NAMALWA (cell line): Measurements from ENCODE around the gene ARID5A.
A peak's percentile ranks its signal among the peaks of the same experiment; 100 is the strongest.

ENCODE experiments used
- DNase-seq: peaks from one replicate; pipeline ENCODE4 v3.0.0-alpha.2; 2015; ENCODE audit warnings: low spot score

Gene ARID5A

DNA sequence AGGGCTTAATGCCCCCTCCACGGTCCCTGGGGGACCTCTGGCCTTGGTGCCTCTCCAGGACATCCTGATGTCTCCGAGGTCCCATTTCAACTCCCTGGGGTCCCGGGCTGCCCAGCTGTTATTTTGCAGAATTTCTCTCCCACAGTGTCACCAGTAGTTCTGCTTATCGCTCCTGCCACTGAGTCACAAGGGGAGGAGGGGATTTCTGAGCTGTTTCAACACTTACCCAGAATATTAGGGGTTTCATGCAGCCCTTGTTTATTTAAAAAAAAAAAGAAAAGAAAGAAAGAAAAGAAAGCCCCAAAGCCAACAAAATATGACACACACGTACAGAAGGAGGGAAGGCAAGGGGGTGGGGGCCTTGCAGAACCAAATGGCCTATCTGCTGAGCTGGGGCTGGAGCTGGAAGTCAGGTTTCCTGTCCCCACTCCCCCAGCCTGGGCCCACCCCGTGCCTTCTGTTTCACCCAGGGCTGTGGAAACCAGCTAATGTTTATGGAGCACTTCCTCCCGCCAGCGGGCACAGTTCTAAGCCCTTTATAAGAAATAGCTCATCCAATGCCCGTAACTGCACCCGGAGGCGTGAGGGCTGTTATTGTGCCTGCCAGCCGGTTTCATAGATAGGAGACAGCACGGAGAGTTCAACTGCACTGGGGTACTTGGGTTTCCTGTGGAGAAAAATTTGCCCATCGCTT lies 8.4 kb upstream of the ARID5A start:
- DNase-seq: peak; percentile 26

DNA sequence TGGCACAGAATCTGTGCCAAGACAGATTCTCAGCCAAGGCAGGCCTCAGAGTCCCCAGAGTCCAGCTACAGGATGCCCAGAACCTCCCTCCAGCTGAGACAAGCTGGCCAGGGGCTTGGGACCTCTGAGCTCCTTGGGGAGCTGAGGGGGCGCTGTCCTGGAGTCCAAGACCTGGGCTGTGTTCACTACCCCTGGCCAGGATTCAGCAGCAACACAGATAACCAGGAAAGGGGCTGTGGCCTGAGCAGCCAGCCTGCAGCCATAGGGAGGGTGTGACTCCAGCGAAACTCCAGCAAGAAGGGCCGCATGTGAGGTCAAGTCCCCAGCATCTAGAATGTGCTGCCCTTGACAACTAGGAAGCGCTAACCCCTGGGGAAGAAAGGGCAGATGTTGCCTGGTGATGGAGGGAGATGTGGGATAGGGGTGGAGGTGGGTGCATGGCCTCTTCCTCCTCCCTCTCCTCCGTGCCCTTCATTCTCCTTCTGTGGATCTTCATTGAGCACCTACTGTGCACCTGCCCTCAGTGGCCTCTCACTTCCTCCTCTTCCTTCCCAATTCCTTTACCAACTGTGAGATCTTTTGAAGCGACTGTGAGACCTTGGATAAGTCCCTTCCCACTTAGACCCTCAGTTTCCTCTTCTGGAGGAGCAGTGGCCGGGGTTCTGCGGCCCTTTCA lies 7.7 kb upstream of the ARID5A start:
- DNase-seq: no peak

DNA sequence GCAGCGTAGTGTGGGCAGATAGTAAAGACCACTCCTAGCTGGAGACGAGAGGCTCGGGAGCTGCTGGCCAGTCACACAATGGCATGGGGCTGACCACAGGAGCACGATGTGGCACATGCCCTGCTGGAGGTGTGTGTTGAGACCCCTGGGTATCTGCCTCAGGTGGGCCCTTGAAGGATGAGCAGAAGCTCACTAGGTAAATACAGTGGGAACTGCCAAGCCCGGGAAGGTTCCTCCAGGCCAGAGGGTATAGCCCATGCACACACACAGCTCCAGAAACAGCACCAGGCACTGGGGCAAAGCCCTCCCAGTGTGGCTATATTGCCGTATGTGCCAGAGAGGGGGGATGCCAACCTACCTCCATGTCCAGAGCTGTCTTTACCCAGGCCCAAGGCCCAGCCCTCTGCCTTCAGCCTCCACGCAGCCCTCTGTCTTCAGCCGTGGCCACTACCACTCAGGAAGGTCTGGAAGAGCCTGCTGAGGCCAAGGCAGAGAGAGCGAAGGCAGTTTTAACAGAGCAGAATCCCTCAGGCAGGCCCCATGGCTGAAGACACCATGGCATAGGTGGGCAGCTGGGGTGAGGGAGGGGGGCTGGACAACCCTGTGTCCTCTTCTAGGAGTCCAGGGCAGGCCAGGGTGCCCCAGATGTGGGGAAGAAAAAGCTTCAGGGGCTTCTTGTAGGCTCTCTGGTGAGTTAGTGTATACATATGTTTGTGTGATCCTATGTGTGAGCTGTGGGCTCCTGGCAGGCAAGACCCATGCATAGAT lies 7.0 kb upstream of the ARID5A start:
- no peak for DNase-seq

DNA sequence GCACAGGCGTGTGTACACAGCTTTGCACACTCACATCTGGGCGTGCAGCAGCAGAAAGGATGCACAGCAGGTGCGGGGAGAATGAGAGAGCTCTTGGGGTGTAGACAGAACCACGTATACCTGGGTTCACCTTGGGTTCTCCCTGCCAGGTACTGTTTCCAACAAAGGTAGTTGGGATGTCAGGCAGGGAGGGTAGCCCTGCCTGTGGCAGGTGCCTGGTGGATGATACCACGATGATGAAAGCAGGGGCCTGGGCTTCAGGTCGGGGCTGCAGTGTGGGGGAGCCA lies 6.5 kb upstream of the ARID5A start:
- no peak for DNase-seq

DNA sequence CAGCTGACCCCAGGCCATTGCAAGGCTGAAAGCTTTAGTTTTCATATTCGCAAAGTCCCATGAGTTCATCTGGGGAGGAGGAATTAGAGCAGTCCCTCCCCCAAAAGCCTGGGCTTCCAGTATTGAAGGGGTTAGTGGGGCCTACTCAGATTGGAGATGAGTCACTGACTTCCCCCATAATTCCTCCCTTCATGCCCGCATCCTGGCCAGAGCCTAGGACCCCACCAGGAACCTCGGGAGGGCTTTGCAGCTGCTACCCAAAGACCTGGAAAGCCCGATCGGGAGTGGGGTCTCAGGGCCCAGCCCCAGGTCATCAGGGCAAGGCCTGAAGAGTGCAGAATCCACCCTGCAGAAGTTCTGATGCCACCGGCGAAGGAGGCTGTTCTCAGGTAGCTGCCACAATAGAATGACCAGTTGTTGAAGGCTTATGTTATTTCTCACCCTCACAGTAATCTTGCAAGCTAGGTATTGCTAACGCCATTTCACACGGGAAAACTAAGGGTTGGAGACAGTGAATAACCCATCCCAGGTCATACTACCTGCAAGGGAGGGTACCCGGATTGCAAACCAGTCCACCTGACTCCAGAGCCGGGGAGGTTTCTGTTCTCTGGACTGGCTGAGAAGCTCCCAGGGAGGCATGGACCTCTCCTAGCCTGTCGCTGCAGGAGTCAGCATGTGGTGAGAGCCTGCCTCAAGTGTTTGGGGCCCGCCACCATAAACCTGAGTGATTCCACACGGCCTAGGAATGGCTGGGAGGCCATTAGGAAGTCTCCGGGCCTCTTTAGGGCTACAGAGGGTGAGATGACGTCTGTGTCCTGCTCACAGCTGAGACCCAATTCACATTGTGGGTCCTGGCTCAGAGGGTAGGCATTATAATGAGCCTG lies 5.8 kb upstream of the ARID5A start:
- DNase-seq: no peak

DNA sequence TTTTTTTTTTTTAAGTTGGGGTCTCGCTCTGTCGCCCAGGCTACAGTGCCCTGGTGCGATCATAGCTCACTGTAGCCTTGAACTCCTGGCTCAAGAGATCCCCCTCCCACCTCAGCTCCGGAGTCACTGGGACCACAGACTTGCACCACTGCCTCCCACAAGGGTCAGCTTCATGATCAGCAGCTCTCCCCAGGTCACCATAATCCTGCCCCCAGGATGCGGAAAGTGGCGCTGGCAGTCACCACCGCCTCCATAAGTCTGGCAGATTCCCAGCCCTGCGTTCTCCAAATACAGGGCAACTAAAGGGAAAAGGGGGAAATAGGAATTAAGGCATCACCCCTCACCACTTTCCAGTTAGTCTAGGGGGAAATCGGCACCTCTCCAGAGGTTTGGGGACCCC lies 5.2 kb upstream of the ARID5A start:
- no peak for DNase-seq

DNA sequence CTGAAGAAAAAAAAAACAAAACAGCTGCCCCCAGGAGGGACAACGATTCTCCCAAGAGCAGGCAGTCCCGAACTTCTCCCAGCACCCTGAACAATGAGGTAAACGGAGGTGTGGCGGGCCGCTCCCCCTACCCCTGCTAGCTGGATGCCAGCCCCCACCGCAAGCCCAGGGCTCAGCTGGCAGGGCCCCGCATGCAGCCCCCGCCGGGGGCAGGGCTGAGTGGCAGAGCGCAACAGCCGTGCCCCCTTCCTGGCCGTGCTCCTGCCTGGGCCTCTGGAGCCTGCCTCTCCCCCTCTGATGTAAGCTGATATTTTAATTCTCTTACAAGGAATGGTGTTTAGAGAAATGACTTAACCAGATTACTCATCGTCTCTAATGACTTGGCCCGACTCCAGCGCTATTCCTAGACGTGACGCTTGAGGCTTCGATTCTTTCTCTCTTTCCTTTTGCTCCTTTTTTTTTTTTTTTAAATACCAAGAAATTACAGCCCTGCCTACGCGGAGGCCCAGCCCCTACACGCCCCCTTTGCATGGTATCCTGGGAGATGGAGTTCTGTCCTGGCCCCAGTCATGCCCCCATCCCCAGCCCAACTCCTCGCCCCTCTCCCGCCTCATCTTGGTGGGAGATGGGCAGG lies 4.6 kb upstream of the ARID5A start:
- no peak for DNase-seq

DNA sequence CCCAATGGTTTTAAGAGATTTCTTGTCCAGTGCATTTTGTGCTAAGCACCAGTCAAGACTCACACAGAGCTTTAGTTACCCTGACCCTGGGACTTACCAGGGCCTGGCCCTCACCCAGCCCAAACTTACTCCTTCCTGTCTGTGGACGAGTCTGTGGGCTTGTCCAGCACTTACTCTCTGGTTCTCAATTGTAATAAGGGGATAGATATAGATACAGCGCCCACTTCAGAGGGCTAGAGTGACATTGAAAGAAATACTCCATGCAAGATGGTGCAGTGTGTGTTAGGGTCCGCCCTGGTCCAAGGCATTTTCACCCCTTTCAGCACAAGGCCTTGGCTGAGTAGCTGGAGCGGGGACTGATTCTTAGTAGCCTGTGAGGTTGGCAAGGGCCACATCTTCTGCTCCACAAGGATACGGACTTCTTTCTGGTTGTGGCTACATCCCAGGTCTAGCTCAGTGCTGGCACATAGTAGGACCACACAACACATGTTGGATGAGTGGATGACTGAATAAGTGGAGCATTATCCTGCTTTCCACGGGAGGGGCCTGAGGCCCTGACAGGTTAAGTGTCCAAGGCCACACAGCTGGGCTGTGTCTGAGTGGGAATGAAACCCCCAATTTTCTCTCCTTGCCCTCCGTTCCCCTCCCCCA lies 3.8 kb upstream of the ARID5A start:
- no peak for DNase-seq

DNA sequence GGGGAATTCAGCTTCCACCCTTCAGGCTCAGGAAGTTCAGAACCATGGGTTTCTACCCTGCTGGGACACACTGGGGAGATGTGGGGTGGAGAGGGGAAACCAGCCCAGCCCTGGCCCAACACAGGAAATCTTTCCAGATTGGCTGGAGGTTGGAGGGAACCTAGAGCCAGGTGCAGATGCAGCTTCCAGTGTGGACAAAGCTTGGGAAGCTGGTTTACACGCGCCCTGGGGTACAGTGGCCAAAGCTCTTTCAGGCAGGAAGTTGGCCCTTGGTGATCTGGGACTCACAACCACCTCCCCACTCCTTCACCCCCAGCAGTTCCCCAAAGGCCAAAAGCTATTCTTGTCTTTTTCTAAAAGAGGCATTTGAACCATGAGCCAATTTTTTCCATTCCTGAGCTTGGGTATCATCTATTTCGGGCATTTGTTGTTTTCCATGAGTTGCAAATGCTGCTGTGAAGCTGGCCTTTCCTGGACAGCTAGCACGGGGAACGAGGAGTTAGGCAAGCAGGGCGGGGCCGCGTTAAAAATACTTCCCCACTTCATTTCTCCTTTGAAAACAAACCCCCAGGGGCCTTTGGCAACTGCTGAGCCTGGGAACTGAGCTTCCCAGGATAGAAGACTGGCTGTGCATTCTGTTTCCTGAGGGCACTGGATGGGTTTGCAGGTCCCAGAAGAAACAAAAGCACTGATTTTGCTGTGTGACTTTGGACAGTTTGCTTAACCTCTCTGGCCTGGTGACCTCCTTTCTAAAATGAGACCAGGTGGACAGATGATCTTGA lies 3.1 kb upstream of the ARID5A start:
- no peak for DNase-seq

DNA sequence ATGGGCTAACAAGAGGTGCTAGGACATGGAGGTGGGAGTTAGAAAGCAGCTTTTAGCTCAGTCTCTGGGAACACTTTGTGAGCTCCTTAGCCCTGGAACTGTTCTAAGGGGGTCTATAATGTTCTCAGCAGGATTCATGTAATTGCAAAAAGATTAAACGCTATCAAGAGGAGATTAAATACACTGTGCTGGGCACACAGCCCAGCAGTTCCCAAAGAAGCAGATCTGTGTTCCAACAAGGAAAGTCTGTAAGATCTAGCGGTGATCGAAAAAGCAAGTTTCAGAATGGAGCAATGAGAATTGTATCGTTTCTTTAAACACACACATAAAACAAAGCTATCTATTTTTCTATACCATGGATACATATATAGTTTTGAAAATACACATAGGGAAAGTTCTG lies 2.4 kb upstream of the ARID5A start:
- no peak for DNase-seq

DNA sequence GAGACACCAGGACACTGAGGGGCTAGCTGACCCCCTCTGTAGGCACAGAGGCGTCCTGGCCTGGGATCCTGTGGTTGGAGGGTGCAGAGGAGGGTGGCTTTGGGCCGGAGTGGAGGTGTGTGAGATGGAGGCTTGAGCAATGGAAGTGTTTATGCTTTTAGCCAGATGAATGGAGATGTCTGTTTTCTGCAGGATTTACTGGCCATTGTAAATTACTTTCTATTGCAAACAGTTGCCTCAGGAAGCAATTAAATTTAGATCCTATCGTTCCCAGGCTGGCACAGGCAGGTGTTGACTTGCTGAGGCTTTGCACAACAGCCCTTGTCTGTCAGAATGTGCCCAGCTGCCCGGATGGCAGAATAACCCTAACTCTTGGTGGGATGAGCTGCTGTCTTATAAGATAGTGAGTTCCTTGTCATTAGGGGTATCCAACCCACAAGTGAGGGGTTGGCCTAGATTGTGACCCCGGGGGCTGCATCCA lies 1.8 kb upstream of the ARID5A start:
- DNase-seq: no peak

DNA sequence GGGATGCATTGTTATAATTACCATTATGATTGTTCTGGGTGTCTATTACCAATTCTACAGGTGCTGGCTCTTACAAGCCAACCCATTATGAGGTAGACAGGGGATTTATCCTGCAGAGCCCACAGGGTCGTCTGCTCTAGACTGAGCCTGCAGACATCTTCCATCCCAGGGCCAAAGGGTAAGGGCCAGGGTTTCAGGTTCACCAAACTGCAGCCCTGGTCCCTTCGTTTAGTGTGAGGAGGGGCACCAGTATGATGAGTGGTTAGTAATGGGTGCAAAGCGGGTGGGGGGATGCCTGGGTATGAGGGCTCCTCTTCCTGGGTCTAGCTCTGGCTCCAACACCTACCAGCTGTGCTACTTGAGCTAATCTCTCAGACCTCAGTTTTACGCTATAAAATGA lies 1.2 kb upstream of the ARID5A start:
- no peak for DNase-seq

DNA sequence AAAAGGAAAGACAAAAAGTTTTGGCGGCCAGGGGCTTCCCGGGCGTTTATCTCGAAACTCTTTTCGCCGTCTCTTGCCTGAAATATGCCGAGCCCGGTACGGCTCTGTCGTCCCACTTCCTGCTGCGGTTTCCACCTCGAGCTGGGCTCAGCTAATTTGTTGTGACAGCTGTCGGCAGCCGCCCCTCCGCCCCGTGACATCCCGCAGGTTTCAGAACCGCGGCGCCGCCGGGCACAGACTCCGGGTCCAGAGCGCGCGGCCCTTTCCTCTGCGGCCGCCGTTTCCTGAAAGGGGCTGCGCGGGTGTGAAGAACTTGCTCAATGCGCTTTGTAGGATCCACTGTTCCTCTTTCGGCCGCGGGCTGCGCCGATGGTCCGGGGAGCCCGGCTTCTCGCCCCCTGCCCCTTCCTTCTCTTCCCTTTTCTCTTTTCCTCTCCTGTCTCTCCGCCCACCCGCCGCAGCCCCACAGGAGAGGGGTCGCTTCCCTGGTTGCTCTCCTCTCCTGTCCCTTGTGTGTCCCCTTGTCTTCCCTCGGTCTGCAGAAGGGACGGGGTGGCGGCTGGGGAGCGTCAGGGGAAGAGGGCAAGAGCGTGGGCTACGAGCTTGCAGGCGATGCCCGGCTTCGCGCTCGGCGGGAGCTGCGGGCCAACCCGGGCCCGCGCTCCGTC lies 648 bp downstream of the ARID5A start:
- DNase-seq: peak; percentile 86

DNA sequence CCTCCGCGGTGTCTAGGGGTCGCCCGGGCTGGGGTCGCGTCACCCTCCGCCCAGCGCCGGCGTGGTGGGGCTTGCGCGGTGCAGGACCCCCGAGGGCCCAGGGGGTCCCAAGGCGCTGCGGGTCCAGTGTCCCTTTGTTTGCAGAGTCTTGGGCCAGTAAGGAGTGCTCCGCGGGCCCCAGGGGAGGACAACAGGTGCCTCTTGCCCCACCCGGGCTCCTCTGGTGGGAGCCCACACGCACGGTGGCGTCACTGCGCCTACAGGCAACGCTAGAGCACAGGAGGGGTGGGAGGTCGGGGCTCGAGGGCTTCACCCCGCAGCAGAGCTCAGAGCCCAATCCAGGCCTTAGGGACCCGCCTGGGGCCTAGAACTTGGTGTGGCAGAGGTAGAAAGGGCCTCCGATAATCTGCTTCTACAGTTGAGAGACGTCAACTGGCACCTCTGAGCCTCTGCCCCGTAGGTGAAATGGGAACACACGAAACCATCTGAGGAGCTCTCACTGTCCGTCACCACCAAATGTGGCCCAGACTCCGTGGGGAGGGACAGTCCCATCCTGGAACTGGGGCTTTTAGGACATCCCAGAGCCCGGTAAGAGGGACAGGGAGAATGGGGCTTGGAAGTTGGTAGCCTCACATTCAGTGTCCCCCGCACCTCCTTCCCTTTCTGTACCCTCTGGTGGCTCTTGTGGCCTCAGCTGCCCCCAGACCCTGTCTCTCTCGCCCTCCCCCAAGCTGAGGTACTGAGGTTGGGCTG lies 1.4 kb downstream of the ARID5A start:
- DNase-seq: peak; percentile 24

DNA sequence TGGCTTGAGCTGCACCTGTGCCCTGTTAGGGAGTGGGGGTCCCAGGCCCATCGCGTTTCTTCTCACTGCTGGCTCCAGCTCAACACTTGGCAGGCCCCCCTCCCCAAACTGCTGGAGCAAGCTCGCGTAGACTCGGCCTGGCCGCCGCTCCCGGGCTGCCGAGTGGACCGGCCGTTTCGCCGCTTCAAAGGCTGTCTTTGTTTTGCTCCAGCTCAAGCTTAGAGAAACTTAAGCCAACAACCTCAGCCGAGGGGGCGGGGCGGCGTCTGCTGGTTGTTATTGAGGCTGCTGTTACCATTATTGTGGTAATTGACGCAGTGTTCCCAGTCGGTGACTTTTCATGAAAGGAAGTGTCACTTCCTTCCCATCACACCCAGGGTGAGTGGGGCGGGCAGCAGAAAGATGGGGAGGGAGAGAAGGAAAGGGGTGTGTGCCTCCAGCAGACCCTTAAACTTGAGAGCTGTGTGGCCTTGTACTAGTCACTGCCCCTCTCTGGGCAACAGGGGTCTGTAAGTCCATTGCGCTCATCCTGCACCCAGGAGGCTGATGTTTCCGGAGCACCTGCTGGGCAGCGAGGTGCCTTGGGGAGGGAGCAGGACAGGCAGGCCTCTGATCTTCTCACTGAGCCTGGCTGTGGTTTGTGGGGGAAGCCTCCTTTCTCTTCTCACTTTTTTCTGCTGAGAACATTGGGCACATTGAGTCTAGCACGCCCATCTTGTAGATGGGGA lies 2.1 kb downstream of the ARID5A start:
- DNase-seq: no peak

DNA sequence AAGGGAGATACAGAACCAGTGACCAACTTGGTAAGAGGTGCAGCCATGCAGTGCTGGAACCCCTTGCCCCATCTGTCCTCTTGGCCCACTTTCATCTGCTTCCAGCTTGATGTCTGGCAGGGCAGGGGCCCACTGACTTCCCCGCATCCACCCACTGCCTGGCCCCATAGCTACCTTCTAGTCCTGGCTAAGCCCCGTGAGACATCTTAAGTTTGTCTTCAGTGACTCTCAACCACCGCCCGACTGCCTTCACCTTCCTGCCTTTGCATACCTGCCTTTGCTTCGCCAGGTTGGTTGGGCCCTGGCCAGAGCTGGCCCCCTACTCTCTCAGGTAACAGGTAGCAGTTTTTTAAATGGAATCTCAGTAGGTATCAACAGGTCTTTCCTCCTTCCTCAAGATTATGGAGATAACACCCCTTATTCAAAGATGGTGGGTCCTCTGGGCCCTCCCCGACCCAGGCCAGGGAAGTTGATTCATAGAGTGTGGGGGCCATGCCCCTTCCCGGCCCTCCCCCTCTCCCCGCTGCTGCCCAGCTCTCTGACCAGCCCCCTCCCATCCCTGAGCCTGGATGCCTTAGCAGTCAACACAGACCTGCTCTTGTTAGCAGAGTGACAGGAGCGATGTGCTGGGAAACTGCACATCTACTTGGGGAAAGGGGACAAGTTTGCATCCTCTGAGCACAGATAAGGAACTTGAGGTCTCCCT lies 2.8 kb downstream of the ARID5A start:
- DNase-seq: no peak

DNA sequence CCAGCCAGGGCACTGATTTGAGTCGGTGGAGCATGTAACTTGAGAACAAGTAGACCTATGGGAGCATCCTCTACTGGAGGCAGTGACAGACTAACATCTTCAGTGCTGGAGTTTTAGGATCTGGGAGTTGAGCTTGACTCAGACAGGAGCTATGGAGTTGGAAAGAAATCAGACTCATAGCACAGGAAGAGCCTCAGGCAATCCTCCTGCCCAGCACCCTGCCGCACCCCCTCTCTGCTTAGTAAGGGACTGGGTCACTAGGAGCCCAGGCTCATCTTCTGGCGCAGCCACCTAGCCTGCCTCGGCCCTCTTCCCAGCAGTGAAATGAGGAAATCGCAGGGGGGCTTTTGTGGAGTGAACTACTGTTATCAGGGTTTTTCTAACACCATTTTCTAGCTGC lies 3.6 kb downstream of the ARID5A start:
- no peak for DNase-seq
